T-helper 1 cell treated with Interleukin-12 subunit alpha and Interleukin-12 subunit beta and Interleukin-4 antibody, amounts not matched to agents 30 μg/mL and 1 μg/mL, for 36 hours (primary cell): Measurements from ENCODE around the gene STPG3.

ENCODE experiments used
- H3K27ac Mint-ChIP-seq: one replicate; pipeline ENCODE4 v1.8.0; 2021; ENCODE audit warnings: mild to moderate bottlenecking, mixed read lengths
- H3K27me3 Mint-ChIP-seq: one replicate; pipeline ENCODE4 v1.8.0; 2021; ENCODE audit warnings: low read depth, mixed read lengths
- H3K36me3 Mint-ChIP-seq: one replicate; pipeline ENCODE4 v1.8.0; 2021; ENCODE audit warnings: low read depth, mixed read lengths
- H3K4me1 Mint-ChIP-seq: one replicate; pipeline ENCODE4 v1.8.0; 2021; ENCODE audit warnings: low read depth, mixed read lengths
- H3K4me3 Mint-ChIP-seq: one replicate; pipeline ENCODE4 v1.8.0; 2021; ENCODE audit warnings: mild to moderate bottlenecking, moderate library complexity, mixed read lengths
- H3K9me3 Mint-ChIP-seq: one replicate; pipeline ENCODE4 v1.8.0; 2021; ENCODE audit warnings: mixed read lengths

The STPG3 gene

DNA sequence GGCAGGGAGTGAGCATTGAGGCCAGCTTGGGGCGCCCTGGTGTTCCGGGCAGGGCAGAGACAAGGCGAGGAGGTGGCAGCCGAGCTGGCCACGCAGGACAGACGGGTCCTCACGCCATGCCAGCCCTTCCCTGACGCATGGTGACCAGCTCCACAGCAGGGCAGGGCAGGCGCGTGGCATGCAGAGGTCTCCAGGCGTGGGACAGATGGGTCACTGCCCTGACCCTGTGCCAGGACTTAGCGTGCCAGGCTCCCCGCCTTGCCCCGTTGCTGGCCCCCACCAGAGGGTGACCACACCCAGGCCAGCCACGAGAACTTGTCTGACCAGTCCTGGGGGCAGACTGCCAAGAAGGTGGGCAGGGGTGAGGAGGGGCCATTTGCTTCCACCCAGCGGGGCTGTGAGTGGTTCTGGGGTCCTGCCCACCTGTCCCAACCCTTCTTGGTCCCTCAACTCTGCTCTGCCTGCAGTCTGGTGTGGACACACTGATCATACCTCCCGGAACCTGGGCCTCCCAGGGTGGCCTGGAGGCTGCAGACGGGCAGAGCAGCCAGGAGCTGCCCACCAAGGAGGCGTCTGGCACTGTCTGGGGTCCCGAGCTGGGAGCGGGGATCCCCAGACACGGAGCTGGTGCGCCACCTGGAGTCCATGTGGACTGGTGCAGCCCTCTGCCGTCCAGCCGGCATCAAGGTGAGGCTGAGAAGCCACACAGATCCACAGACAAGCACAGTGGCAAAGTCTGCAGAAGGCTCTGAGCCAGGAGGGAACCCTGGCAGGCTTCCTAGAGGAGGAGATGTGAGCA, 23.8 kb upstream of the STPG3 start, which contains the start of gene RNF224:
Gene RNF224 (plus strand): TSS at position 449 of the 799 bp plus-strand sequence. CDS start 834 bp downstream, outside the sequence.
- Mint-ChIP-seq H3K4me3 (no peak within 1 kb of the TSS), H3K27ac (no peak within 1 kb of the TSS)

DNA sequence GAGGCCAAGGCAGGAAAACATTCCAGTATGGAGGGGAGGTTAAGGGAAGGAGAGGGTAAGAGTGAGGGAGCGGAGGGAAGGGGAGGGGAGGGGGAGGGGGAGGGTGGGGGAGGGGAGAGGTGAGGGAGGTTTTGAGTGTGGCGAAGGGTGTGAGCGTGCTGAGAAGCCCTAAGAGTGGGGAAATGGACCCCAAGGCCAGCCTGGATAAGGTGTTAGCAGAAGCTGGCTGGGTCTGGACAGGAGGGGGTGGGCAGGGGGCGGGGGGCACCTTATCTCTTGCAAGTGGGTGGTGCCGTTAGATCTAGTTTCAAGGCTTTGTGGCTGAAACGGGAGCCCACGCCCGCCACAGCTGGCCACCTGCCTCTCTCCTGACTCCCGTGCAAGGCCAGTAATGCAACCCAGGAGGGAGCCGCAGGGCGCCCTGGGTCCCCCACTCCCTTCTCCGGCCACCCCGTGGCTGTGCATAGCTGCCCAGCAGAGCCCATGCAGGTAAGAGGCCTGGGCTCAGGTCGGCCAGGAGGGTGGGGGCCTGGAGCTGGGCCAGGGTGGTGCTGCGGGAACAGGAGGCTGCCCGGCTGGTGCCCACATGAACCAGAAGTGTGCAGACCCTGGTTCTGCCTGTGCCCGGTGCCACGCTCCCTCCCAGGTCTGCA, 23.1 kb upstream of the STPG3 start:
- no peaks in the 10 kb centered on the region for H3K9me3 Mint-ChIP-seq
- no peaks in the 10 kb centered on the region for H3K36me3 Mint-ChIP-seq
- no peaks in the 10 kb centered on the region for H3K27me3 Mint-ChIP-seq
- no peak overlapping the region for H3K4me3 Mint-ChIP-seq
- H3K4me1 Mint-ChIP-seq, result peaks cover 3% of the 10 kb centered on the region
- H3K27ac Mint-ChIP-seq, result no peak overlapping the region

More for the DNA sequence above, 23.8 kb upstream of the STPG3 start, which contains the start of gene RNF224:
- Mint-ChIP-seq H3K36me3 (no peaks in the 10 kb centered on the region), H3K4me1 (peaks cover 3% of the 10 kb centered on the region), H3K27me3 (no peaks in the 10 kb centered on the region), H3K9me3 (no peaks in the 10 kb centered on the region)

DNA sequence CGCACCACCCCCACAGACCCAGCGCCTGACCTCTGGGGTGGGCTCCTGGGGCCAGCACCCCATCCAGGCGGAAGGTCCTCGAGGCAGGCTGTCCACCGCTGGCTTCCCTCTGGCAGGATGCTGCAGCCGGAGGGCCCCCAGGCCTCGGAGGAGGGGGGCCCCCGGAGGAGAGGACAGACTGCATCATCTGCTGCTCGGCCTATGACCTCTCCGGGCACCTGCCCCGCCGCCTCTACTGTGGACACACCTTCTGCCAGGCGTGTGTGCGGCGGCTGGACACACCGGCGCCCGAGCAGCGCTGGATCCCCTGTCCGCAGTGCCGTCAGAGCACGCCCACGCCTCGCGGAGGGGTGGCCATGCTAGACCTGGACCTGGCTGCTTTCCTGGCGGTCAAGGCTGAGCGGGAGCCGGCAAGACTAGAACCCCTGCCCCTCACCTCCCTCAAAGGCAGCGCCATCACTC, 22.5 kb upstream of the STPG3 start:
- Mint-ChIP-seq H3K9me3 (no peaks in the 10 kb centered on the region), H3K36me3 (no peaks in the 10 kb centered on the region), H3K27ac (no peak overlapping the region), H3K4me1 (peaks cover 3% of the 10 kb centered on the region), H3K27me3 (no peaks in the 10 kb centered on the region), H3K4me3 (no peak overlapping the region)

DNA sequence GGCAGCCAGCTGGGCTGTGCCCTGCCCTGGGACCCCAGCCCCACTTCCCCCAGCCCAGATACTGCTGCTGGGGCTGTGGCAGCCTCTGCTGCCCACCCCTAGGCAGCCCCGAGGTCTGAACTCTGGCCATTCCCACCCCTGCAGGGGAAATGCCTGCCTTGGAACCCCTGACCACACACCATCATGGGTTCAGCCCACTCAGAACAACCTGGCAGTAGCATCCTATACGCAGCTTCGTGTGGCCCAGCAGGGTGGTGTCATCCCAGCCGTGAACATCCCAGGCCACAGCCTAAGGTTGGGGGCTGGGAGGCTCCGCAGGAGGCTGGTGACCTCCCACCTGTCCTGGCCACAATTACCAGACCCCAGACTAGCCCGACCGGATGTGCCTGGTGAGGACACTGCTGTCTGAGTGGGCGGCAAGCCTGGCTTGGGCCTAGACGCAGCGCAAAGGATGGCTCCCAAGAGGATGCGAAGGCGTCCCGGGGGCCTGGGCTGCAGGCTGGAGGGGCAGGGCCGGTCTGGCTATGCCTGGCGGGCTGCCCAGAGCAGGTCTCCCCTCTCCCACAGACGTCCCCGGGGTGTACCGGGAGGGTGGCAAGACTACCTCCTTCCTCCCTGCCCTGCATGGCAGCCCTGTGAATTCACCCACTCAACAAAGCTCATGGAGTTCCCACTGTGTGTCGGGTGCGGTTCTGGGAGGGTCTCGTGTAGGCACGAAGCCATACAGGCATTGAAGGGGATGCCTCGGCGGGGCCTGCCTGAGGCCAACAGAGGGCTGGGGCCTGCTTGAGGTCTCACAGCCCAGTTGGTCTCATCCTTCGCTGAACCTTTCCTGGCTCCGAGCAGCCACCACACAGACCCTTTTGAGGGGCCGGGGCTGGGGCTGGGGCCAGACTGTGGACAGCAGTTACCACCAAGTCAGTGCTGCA, 21.9 kb upstream of the STPG3 start:
- no peak overlapping the region for H3K4me3 Mint-ChIP-seq
- H3K27ac Mint-ChIP-seq, result no peak overlapping the region
- no peaks in the 10 kb centered on the region for H3K27me3 Mint-ChIP-seq

DNA sequence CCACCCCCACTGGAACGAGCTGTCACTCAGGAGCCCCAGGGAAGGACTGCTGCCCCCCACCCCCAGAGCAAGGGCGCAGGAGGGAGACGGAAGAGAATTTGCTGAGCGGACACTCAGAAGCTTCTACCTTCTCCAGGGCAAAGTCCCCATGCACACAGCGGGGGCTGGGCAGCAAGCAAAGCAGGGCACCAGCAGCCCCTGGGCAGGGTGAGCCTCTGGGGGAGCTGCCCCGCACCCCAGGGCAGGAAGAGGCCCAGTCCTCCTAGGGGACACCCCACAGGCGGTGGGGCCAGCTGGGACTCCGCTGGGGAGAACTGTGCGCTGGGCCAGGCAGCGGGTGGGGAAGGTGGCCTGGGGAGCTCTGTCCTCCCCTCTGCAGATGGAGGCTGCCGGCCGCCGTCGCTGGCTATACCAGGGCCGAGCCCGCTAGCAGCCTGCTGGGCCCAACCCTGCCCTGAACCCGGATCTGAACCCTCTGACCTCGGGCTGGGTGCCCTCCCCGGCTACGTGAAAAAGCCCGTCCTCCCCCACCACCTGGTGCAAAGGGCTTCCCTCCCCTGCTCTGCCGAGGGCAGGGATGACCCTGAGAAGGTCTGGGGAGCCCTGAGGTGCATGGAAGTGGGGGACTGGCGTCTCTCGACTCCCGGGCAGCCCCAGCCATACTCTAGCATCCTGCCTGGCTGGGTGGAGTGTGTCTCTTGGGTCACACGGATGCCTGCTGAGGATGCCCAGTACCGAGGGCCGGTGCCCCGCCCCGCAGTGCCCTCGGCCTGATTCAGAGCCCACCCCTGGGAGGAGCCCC, 21.0 kb upstream of the STPG3 start:
- Mint-ChIP-seq H3K27me3 (no peaks in the 10 kb centered on the region), H3K9me3 (no peaks in the 10 kb centered on the region), H3K27ac (no peak overlapping the region), H3K36me3 (no peaks in the 10 kb centered on the region), H3K4me3 (no peak overlapping the region), H3K4me1 (peaks cover 3% of the 10 kb centered on the region)

More for the DNA sequence above, 21.9 kb upstream of the STPG3 start:
- Mint-ChIP-seq H3K36me3 (no peaks in the 10 kb centered on the region), H3K4me1 (peaks cover 3% of the 10 kb centered on the region), H3K9me3 (no peaks in the 10 kb centered on the region)

DNA sequence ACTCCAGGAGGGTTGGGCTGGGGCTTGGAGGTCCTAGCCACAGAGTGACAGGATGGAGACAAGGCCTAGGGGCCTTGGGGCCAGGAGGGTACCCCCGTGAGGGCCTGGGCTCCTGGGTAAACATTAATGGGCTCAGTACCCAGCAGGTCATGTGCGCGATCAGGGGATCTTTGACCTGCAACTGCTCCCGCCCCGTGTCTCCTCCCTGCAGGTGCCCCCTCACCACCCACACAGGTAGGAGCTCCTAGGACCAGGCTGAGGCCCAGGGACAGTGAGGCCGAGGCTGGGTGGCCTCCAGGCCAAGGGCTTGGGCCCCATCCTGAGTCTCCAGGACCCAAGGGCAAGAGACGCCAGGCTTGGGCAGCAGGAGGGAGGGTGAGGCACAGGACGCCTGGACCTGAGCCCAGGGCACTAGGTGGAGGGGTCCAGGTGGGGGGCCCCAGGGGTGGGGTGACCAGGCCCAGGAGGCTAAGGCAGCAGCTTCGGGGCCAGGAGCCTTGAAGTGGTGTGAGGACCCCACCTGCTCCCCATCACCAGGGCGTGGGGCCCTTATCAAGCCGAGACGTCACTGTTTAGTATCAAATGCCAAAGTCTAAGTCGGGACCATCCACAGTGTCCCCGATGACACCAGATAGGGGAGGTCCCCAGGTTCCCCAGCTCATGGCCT, 20.2 kb upstream of the STPG3 start, which contains the start of gene SLC34A3:
Gene SLC34A3 (plus strand): TSS at position 197 of the 667 bp plus-strand sequence. CDS start 802 bp downstream, outside the sequence.
- Mint-ChIP-seq H3K27me3 (no peaks in the 10 kb centered on the region), H3K27ac (no peak within 1 kb of the TSS)

DNA sequence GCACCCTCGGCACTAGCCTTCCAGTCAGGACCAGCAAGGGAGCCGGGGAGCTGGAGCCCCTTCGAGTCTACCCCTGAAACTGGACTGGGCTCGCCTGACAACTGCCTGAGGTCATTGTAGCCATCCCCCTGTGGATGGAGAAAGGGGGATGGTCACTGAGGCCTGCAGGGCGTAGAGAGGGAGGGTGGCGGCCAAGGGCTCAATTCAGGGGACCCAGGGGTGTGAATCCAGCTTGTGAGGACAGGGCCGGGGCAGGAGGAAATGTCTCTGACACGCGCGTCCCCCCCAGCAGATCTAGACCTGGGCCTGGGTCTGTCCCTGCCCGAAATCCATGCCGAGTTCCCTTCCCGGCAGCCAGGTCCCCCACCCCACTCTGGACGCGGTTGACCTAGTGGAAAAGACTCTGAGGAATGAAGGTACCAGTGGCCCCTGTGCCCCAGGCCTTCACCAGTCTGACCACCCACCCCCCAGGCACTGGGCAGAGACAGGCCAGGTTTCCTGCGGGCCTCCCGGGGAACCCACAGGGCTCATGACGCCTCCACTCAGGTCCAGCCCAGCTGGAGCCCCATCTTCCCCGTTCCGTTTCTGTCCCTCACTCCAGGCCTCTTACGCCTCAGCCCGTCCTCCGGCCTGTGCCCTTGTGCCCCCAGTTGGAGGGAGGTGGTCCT, 19.6 kb upstream of the STPG3 start:
- no peak overlapping the region for H3K4me3 Mint-ChIP-seq
- H3K27me3 Mint-ChIP-seq, result no peaks in the 10 kb centered on the region
- no peaks in the 10 kb centered on the region for H3K36me3 Mint-ChIP-seq
- H3K4me1 Mint-ChIP-seq, result peaks cover 3% of the 10 kb centered on the region
- H3K9me3 Mint-ChIP-seq, result no peaks in the 10 kb centered on the region
- H3K27ac Mint-ChIP-seq, result no peak overlapping the region

More for the DNA sequence above, 20.2 kb upstream of the STPG3 start, which contains the start of gene SLC34A3:
- Mint-ChIP-seq H3K4me3 (no peak within 1 kb of the TSS), H3K9me3 (no peaks in the 10 kb centered on the region), H3K36me3 (no peaks in the 10 kb centered on the region), H3K4me1 (peaks cover 3% of the 10 kb centered on the region)

DNA sequence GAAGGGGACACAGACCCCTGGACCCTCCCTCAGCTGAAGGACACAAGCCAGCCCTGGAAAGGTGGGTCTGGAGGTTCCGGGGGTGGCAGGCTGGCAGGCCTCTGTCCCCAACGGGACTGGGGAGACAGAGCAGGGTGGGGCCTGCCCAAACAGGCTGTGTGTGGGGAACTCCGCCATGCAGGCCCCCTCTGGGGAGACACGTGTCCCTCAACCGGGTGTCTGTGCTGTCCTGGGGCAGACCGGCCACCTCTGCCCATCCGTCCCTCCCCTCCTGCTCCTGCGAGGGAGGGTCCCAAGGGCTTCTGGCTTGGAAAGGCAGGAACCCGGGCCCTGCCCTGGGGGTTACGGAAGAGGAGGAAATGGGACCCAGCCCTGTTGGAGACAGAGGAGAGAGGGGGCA, 19.0 kb upstream of the STPG3 start:
- no peaks in the 10 kb centered on the region for H3K9me3 Mint-ChIP-seq
- no peak overlapping the region for H3K4me3 Mint-ChIP-seq
- no peak overlapping the region for H3K27ac Mint-ChIP-seq
- H3K4me1 Mint-ChIP-seq, result peaks cover 3% of the 10 kb centered on the region
- H3K27me3 Mint-ChIP-seq, result no peaks in the 10 kb centered on the region
- no peaks in the 10 kb centered on the region for H3K36me3 Mint-ChIP-seq

DNA sequence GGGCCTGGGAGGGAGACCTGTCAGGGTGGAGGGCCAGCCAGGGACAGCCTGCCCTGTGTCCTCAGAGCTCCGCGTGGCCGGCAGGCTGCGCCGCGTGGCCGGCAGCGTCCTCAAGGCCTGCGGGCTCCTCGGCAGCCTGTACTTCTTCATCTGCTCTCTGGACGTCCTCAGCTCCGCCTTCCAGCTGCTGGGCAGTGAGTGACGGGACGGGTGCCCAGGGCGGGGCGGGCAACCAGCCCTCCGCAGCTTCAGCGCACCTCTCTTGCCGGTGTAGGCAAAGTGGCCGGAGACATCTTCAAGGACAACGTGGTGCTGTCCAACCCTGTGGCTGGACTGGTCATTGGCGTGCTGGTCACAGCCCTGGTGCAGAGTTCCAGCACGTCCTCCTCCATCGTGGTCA, 18.6 kb upstream of the STPG3 start:
- no peak overlapping the region for H3K27ac Mint-ChIP-seq
- H3K4me3 Mint-ChIP-seq, result no peak overlapping the region
- peaks cover 2% of the 10 kb centered on the region for H3K4me1 Mint-ChIP-seq
- no peaks in the 10 kb centered on the region for H3K36me3 Mint-ChIP-seq
- H3K27me3 Mint-ChIP-seq, result no peaks in the 10 kb centered on the region
- no peaks in the 10 kb centered on the region for H3K9me3 Mint-ChIP-seq

DNA sequence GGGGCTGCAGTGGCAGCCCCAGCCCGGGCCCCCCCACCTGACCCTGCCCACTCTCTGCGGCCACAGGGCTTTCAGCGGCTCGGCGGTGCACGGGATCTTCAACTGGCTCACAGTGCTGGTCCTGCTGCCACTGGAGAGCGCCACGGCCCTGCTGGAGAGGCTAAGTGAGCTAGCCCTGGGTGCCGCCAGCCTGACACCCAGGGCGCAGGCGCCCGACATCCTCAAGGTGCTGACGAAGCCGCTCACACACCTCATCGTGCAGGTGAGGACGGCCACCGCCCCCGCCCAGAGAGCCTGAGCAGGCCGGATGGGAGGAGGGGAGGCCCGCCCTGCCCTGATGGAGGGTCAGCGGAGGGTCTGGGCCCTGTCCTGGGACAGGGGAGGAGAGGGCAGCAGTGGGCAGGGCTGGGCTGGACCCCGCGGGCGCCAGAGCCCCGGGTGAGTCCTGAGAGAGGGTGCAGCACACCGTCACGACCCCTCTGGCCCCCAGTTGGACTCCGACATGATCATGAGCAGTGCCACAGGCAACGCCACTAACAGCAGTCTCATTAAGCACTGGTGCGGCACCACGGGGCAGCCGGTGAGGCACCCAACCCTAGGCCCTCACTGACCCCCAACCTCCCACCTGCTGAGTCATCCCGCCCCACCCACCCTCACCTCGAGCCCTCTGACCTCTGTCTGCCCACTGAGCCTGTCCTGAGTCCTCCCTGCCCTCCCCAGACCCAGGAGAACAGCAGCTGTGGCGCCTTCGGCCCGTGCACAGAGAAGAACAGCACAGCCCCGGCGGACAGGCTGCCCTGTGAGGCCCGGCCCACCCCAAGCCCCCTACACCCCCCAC, 17.7 kb upstream of the STPG3 start:
- Mint-ChIP-seq H3K27ac (no peak overlapping the region), H3K4me3 (no peak overlapping the region), H3K9me3 (no peaks in the 10 kb centered on the region), H3K4me1 (no peaks in the 10 kb centered on the region), H3K36me3 (no peaks in the 10 kb centered on the region), H3K27me3 (no peaks in the 10 kb centered on the region)

DNA sequence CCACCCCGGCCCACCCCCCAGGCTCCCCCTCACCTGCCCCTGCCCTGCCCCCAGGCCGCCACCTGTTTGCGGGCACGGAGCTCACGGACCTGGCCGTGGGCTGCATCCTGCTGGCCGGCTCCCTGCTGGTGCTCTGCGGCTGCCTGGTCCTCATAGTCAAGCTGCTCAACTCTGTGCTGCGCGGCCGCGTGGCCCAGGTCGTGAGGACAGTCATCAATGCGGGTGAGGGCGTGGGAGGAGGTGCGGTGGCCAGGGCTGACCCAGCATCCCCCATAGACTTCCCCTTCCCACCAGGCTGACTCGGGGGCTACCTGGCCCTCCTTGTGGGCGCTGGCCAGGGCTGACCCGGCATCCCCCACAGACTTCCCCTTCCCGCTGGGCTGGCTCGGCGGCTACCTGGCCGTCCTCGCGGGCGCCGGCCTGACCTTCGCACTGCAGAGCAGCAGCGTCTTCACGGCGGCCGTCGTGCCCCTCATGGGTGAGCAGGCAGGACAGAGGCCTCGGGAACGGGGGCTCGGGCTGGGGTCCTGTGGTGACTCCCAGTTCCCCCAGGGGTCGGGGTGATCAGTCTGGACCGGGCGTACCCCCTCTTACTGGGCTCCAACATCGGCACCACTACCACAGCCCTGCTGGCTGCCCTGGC, 16.9 kb upstream of the STPG3 start:
- no peaks in the 10 kb centered on the region for H3K27me3 Mint-ChIP-seq
- H3K4me1 Mint-ChIP-seq, result peaks cover 2% of the 10 kb centered on the region
- H3K27ac Mint-ChIP-seq, result no peak overlapping the region
- H3K9me3 Mint-ChIP-seq, result no peaks in the 10 kb centered on the region
- no peaks in the 10 kb centered on the region for H3K36me3 Mint-ChIP-seq
- H3K4me3 Mint-ChIP-seq, result no peak overlapping the region
